HG02973 (cell line): ENCODE data around the gene MOCS3.
A peak's percentile ranks its signal among the peaks of the same experiment; 100 is the strongest.
"Not testable (repeated sequence)": the region's sequence is repeated elsewhere in the genome, so short reads cannot be mapped to it uniquely, and the experiment has no call there.

Source experiments
- ATAC-seq: cut with Tn5 transposase; IDR thresholded peaks from one replicate; pipeline ENCODE4 v1.9.1; 2021; ENCODE audit warnings: moderate library complexity; ENCODE audit not compliant: unreplicated experiment

The MOCS3 gene

GRCh38 chr20:50931306-50932015, 27.2 kb upstream of the MOCS3 start, which contains the start of gene ADNP:
Gene ADNP, minus strand, starts transcription at chr20:50931437. Its CDS starts 27,441 bp downstream, at chr20:50903996.
- ATAC-seq = peak; percentile 55

GRCh38 chr20:50932016-50932485, 26.6 kb upstream of the MOCS3 start:
- ATAC-seq = no peak

- ATAC-seq = no peak
Observed at GRCh38 chr20:50932691-50933280, 25.8 kb upstream of the MOCS3 start.

GRCh38 chr20:50933589-50933988, 25.0 kb upstream of the MOCS3 start:
- no peak for ATAC-seq

DNA sequence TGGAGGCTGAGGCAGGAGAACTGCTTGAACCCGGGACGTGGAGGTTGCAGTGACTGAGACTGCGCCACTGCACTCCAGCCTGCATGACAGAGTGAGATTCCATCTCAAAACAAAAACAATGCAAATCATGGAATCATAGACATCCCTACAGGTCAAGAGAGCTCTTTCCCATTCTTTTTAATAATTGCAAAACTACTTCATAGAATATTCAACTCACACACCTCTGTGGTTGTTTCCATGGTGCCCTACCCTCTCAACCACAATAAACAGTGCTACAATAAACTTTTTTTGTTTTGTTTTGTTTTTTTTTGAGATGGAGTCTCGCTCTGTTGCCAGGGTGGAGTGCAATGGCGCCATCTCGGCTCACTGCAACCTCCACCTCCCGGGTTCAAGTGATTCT, 15.5 kb upstream of the MOCS3 start:
- no peak for ATAC-seq

DNA sequence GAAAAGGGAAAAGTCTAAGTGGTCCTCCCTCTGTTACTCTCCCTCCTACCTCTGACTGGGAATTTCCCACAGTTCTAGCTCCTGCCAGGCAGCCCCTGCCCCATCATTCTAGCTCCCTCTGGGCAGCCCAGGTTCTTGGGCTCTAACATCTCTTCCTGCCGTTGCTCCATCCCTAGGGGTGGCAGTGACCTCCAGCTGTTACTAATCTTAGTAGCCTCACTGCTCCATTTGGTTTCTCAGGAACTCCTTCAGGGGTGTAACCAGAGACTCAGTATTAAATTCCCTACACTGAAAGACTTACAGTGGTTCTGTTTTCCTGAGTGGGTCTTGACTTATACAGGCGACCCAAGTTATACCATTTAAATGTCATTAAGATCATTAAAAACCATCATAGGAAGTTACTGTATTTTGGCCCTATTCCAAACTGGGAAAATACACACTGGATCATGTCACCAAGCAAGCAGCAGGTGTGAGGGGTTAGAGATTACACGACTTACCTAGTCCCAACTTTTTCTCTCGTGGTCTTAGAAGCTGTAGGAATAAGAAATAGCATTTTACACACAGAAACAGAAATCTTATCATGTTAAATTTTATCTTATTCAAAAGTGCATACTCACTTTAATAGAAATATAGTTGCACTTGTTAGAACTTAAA, 10.4 kb upstream of the MOCS3 start:
- no peak for ATAC-seq

GRCh38 chr20:50953196-50953595, 5.4 kb upstream of the MOCS3 start:
- ATAC-seq = no peak

GRCh38 chr20:50953821-50954220, 4.8 kb upstream of the MOCS3 start:
- ATAC-seq = no peak

- ATAC-seq = no peak
Observed at GRCh38 chr20:50957276-50957675, 1.3 kb upstream of the MOCS3 start.

DNA sequence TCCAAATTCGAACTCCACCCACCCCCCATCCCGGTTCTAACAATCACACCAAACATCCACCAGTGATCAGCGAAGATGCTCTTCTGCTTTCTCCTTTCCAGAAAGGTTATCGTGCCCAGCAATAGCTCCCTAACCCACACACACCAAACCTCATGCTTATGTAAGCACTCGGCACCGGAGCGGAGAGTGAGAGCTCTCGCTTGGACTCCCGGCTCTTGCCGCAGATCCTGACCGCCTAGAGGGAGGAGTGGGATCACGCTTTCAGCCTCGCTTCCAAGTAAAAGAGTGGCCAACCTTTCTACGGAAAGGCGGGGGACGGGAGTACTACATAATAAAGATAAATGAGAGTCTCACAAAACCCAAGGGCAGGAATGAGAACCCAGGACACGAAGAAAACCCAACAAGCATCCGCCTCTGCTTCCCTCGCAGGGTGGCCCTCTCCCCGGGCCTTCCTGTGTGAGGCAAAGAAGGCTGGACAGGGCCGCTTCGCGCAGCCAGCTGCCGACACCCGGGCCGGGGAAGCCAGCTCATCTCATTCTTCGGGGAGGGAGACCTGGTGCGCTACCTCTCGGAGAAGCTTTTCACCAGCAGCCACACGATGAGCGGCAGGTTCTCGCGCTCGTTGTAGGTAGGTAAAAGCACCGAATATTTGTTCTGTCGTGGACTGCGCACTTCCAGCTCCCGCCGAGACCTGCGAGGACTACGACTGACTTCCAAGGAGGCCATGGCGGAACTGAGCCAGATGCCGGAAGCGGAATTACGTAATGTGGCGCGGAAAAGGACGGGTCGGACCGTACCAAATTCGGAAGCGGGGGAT, 612 bp upstream of the MOCS3 start, which contains the start of gene DPM1:
Gene DPM1, minus strand, starts transcription at position 735 of the 817 bp plus-strand sequence. Its CDS starts 9 bp downstream, at position 726.
- ATAC-seq = peak; percentile 74

- no peak for ATAC-seq
Observed at GRCh38 chr20:50959543-50960126, 1.0 kb downstream of the MOCS3 start.

DNA sequence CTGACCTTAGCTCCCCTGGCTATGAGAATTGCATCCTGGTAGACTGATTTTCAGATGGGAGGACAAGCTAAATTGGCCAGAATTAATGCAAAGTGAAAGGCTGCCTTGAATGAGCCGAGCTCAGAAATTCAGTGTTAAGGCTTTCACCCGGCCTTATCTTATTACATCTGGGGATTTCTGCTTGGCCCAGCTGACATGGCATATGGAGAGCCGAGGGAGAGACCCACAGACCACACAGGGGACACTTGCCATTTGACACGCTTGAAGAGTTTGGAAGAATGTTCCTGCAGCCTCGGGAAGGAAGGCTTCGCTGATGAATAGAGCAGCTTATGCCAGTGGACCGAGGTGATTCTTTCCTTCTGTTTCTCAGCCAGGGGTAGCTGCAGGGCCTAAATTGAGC, 9.0 kb downstream of the MOCS3 start:
- ATAC-seq = no peak

GRCh38 chr20:50968289-50968688, 9.7 kb downstream of the MOCS3 start:
- ATAC-seq = no peak

GRCh38 chr20:50969435-50969834, 10.8 kb downstream of the MOCS3 start:
- ATAC-seq = no peak

DNA sequence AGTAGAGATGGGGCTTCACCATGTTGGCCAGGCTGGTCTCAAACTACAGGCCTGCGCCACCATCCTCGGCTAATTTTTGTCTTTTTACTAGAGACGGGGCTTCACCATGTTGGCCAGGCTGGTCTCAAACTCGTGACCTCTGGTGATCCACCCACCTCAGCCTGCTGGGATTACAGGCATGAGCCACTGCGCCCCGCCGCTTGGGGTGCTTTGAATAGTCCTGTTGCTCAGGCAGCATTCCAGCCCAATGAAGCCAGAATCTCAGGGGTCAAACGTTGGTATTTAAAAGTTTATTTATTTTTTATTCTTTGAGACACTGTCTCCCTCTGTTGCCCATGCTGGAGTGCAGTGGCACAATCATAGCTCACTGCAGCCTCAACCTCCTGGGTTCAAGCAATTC, 11.3 kb downstream of the MOCS3 start:
- ATAC-seq = no peak

DNA sequence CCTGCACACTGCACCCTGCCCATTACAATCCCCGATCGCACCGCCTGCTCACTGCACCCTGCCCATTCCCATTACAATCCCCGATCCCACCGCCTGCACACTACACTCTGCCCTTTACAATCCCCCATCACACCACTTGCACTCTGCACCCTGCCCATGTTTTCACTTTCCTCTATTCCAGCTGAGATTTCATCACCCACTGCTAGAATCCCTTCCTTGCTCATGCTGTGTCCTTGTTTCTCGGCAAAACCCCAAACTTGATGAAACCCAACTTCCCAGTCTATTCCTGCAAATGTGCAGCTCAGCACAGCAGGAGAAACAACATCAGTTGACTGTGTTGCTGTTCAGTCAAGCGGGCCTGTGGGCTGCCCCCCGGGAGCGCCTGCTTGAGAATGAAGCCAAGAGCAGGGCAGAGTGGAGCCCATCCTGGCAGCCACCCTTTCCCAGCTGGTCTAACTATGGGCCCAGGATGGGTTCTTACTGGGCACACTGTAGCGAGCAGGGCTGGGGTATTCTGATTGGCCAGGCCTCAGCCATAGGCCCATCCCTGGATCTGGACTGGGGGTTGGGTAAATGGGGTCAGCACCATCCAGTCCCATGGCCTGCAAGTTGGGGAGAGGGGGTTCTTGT, 17.2 kb downstream of the MOCS3 start:
- no peak for ATAC-seq

GRCh38 chr20:50977066-50978021, 18.7 kb downstream of the MOCS3 start:
- no peak for ATAC-seq

GRCh38 chr20:50978533-50978932, 19.9 kb downstream of the MOCS3 start:
- ATAC-seq = not testable (repeated sequence)

DNA sequence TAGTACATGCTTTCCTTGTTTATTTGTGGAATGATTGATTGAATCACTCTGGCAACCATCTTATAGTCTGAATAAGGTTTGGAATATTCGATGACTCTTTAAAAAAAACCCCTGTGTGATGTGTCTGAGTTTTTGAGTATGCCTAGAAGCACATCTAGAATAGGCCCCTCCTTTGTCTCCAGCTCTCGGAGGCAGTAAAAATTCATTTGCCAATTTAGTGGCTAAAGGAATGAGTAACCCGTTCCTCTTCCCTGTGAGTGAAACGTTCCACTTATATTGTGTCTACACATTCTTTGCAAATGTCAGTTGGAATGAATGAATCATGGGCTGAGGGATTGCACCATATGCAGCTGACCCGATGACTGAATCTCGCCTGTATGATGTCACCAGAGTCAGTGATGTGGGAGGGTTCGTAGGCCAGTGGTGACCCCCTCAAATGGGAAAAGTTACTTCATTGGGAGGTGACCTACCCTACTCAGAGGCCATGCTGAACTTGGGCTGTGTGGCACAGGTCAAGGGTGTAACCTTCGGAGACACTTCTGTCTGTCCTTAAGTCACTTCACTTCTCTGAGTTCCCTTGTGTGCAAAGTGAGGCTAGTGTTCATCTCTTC, 21.6 kb downstream of the MOCS3 start:
- no peak for ATAC-seq
